Measurements from ENCODE around the gene AFAP1L2. TPM values are rescaled to one million over a fixed set of nuclear protein-coding genes. Genes with fewer than 3 reads are reported as not detected.

Gene AFAP1L2
- total RNA-seq, 2 donors from 2014 or later: 1.5 to 1.8 TPM

DNA sequence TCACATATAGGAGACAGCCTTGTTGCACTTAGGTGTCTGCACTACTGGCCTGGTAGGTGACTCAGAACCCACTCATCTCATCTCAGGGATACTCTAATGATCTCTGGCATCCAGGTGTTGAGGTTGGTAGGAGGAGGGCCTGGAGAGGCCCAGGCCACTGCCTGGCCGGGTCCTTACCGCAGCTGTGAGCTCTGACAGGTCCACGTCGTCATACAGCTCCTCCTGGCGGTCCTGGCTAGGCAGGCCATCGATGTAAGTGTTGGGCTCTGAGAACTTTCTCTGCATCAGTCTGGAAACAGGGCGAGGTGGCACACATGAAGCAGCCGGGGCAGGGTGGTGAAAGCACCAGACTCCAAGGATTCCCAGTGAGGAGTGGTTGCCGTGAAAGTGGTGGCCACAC lies 103.1 kb downstream of the AFAP1L2 start:
- peaks cover under 1 to 2% of the 10 kb centered on the region in 2 donors for H3K9me3 Mint-ChIP-seq
- H3K36me3 Mint-ChIP-seq (ENCODE audit: insufficient read depth in 2 of 2): peaks cover under 1 to 3% of the 10 kb centered on the region in 2 donors
- H3K4me3 Mint-ChIP-seq: no peak overlapping the region
- DNase-seq (no peak), ATAC-seq (replicated peaks in 1 of 2) (no peak)
- H3K27ac Mint-ChIP-seq: no peak overlapping the region
- no peaks in the 10 kb centered on the region for H3K27me3 Mint-ChIP-seq (ENCODE audit: low read depth)
- H3K4me1 Mint-ChIP-seq (ENCODE audit: low read depth): peaks cover 12% of the 10 kb centered on the region

- DNase-seq (no peak), ATAC-seq (replicated peaks in 1 of 2) (no peak)
- peaks cover 6 to 11% of the 10 kb centered on the region in 2 donors for H3K36me3 Mint-ChIP-seq (ENCODE audit: insufficient read depth in 2 of 2)
- H3K4me1 Mint-ChIP-seq (ENCODE audit: low read depth): peaks cover 12% of the 10 kb centered on the region
- no peak overlapping the region for H3K27ac Mint-ChIP-seq
- no peak overlapping the region for H3K4me3 Mint-ChIP-seq
- no peaks in the 10 kb centered on the region for H3K27me3 Mint-ChIP-seq (ENCODE audit: low read depth)
- peaks cover 6 to 9% of the 10 kb centered on the region in 2 donors for H3K9me3 Mint-ChIP-seq
Observed at GRCh38 chr10:114300036-114300645, 104.2 kb downstream of the AFAP1L2 start.

DNA sequence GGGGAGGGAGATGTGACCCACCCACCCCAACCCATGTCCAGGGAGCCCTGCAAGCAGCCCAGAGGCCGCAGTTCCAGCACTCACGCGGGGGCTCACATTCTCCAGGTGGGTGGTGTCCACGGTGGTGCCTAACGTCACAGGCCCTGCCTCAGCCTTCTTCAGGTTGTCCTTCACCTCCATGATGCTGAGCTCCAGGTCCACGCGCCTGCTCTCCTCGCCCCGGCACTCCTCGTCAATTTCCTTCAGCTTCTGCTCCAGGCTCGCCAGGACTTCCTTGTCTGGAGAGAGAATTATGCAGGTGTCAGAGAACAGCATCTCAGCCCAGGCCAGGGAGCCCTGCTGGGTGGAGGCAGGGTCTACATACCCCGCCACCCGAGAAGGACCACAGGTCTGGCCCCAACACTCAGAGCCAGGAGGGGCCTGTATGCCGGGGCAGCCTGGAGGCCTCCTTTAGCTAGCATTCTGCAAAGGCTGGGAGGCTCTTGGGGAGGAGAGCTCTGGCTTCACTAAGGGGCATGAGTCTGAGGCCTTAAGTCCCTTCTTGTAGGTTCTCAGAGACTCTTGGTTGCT lies 107.1 kb downstream of the AFAP1L2 start:
- DNase-seq (no peak), ATAC-seq (replicated peaks in 1 of 2) (no peak)
- Mint-ChIP-seq H3K4me1 (ENCODE audit: low read depth) (no peaks in the 10 kb centered on the region), H3K4me3 (no peak overlapping the region), H3K27me3 (ENCODE audit: low read depth) (no peaks in the 10 kb centered on the region), H3K36me3 (ENCODE audit: insufficient read depth in 2 of 2) (peaks cover 8 to 14% of the 10 kb centered on the region in 2 donors), H3K27ac (no peak overlapping the region), H3K9me3 (peaks cover 6 to 9% of the 10 kb centered on the region in 2 donors)

DNA sequence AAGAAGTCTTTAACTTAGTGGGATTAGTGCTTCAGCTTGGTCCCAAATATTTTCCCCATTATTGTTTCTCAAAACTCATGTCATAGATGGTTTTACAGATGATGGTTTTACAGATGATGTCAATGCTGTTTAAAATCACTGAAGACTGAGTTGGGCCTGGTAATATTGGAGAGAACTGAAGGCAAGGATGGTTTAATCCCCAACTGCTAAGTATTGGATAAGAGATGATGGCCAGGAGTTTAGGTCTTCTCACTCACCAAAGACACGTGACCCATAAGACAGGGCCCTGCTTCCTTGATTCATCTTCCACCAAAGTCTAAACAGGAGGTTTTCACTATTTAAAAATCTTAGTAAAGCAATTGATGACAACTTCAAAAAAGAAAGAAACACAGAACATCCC lies 108.9 kb downstream of the AFAP1L2 start:
- Mint-ChIP-seq H3K27ac (no peak overlapping the region), H3K36me3 (ENCODE audit: insufficient read depth in 2 of 2) (peaks cover 8 to 14% of the 10 kb centered on the region in 2 donors), H3K4me3 (no peak overlapping the region), H3K4me1 (ENCODE audit: low read depth) (no peaks in the 10 kb centered on the region), H3K9me3 (peaks cover 6 to 9% of the 10 kb centered on the region in 2 donors), H3K27me3 (ENCODE audit: low read depth) (no peaks in the 10 kb centered on the region)
- no peak for ATAC-seq (replicated peaks in 1 of 2)
- no peak for DNase-seq

- Mint-ChIP-seq H3K36me3 (ENCODE audit: insufficient read depth in 2 of 2) (peaks cover 8 to 14% of the 10 kb centered on the region in 2 donors), H3K27me3 (ENCODE audit: low read depth) (no peaks in the 10 kb centered on the region), H3K4me3 (no peak overlapping the region), H3K27ac (no peak overlapping the region), H3K9me3 (peaks cover 6 to 9% of the 10 kb centered on the region in 2 donors), H3K4me1 (ENCODE audit: low read depth) (no peaks in the 10 kb centered on the region)
- DNase-seq (no peak), ATAC-seq (replicated peaks in 1 of 2) (no peak)
Observed at GRCh38 chr10:114294549-114294948, 109.8 kb downstream of the AFAP1L2 start.

DNA sequence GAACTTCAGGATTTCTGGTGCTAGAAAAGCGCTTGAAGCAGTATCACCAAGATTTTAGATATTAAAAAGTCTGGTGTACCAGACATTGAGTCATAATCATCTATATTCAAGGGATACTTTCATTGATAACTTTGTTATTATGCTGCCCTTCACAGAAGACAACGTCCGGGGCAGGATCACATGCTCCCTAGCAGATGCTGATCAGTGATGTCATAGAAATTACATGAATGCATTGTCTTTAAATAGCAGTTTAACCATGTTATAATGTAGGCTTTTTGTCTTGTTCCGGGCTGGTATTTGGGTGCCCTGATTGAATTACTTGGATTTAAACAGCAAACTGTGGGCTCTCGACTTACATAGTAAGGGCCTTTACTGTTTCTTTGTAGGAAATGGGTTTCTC lies 111.2 kb downstream of the AFAP1L2 start:
- Mint-ChIP-seq H3K27me3 (ENCODE audit: low read depth) (no peaks in the 10 kb centered on the region), H3K9me3 (peaks cover 6 to 9% of the 10 kb centered on the region in 2 donors), H3K4me3 (no peak overlapping the region), H3K36me3 (ENCODE audit: insufficient read depth in 2 of 2) (peaks cover 8 to 14% of the 10 kb centered on the region in 2 donors), H3K27ac (no peak overlapping the region), H3K4me1 (ENCODE audit: low read depth) (no peaks in the 10 kb centered on the region)
- ATAC-seq (replicated peaks in 1 of 2) (no peak), DNase-seq (no peak)

GRCh38 chr10:114291516-114291915 lies 112.8 kb downstream of the AFAP1L2 start:
- ATAC-seq (replicated peaks in 1 of 2) (no peak), DNase-seq (no peak)
- peaks cover 6 to 8% of the 10 kb centered on the region in 2 donors for H3K9me3 Mint-ChIP-seq
- H3K36me3 Mint-ChIP-seq (ENCODE audit: insufficient read depth in 2 of 2): peaks cover 8 to 14% of the 10 kb centered on the region in 2 donors
- H3K4me1 Mint-ChIP-seq (ENCODE audit: low read depth): no peaks in the 10 kb centered on the region
- no peak overlapping the region for H3K27ac Mint-ChIP-seq
- no peaks in the 10 kb centered on the region for H3K27me3 Mint-ChIP-seq (ENCODE audit: low read depth)
- no peak overlapping the region for H3K4me3 Mint-ChIP-seq

GRCh38 chr10:114291076-114291475 lies 113.2 kb downstream of the AFAP1L2 start:
- Mint-ChIP-seq H3K27me3 (ENCODE audit: low read depth) (no peaks in the 10 kb centered on the region), H3K36me3 (ENCODE audit: insufficient read depth in 2 of 2) (peaks cover 6 to 11% of the 10 kb centered on the region in 2 donors), H3K9me3 (peaks cover 4 to 6% of the 10 kb centered on the region in 2 donors), H3K4me1 (ENCODE audit: low read depth) (no peaks in the 10 kb centered on the region), H3K4me3 (no peak overlapping the region), H3K27ac (no peak overlapping the region)
- ATAC-seq (replicated peaks in 1 of 2): no peak
- DNase-seq: no peak

DNA sequence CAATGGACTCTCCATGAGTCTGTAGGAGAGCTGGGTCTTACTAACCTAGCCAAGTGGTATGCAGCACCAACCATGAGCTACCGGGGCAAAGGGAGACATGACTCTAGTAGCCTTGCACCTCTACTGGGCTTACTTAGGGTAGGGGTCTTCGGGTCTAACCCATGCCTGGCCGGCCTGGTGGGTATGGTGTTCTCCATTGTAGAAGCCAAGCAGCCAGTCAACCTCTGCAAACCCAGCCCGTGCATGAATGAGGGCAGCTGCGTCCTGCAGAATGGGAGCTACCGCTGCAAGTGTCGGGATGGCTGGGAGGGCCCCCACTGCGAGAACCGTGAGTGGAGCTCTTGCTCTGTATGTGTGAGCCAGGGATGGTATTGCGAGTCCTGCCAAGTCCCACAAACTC lies 114.3 kb downstream of the AFAP1L2 start:
- Mint-ChIP-seq H3K4me1 (ENCODE audit: low read depth) (no peaks in the 10 kb centered on the region), H3K4me3 (no peak overlapping the region), H3K36me3 (ENCODE audit: insufficient read depth in 2 of 2) (peaks cover 2% of the 10 kb centered on the region in 2 donors), H3K27me3 (ENCODE audit: low read depth) (no peaks in the 10 kb centered on the region), H3K27ac (no peak overlapping the region), H3K9me3 (no peaks in the 10 kb centered on the region)
- ATAC-seq (replicated peaks in 1 of 2) (no peak), DNase-seq (no peak)

DNA sequence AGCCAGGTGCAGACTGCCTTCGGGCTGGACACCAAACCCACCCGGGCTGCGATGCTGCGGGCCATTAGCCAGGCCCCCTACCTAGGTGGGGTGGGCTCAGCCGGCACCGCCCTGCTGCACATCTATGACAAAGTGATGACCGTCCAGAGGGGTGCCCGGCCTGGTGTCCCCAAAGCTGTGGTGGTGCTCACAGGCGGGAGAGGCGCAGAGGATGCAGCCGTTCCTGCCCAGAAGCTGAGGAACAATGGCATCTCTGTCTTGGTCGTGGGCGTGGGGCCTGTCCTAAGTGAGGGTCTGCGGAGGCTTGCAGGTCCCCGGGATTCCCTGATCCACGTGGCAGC lies 115.2 kb downstream of the AFAP1L2 start:
- Mint-ChIP-seq H3K27me3 (ENCODE audit: low read depth) (no peaks in the 10 kb centered on the region), H3K27ac (no peak overlapping the region), H3K4me1 (ENCODE audit: low read depth) (no peaks in the 10 kb centered on the region), H3K36me3 (ENCODE audit: insufficient read depth in 2 of 2) (no peaks in the 10 kb centered on the region), H3K4me3 (no peak overlapping the region), H3K9me3 (no peaks in the 10 kb centered on the region)
- no peak for ATAC-seq (replicated peaks in 1 of 2)
- no peak for DNase-seq

GRCh38 chr10:114288424-114289095 lies 115.7 kb downstream of the AFAP1L2 start:
- DNase-seq (no peak), ATAC-seq (replicated peaks in 1 of 2) (no peak)
- Mint-ChIP-seq H3K4me1 (ENCODE audit: low read depth) (no peaks in the 10 kb centered on the region), H3K36me3 (ENCODE audit: insufficient read depth in 2 of 2) (no peaks in the 10 kb centered on the region), H3K4me3 (no peak overlapping the region), H3K27me3 (ENCODE audit: low read depth) (no peaks in the 10 kb centered on the region), H3K27ac (no peak overlapping the region), H3K9me3 (no peaks in the 10 kb centered on the region)

GRCh38 chr10:114286921-114287320 lies 117.4 kb downstream of the AFAP1L2 start:
- no peaks in the 10 kb centered on the region for H3K27me3 Mint-ChIP-seq (ENCODE audit: low read depth)
- ATAC-seq (replicated peaks in 1 of 2): no peak
- DNase-seq: no peak
- no peaks in the 10 kb centered on the region for H3K36me3 Mint-ChIP-seq (ENCODE audit: insufficient read depth in 2 of 2)
- no peak overlapping the region for H3K27ac Mint-ChIP-seq
- H3K9me3 Mint-ChIP-seq: no peaks in the 10 kb centered on the region
- H3K4me3 Mint-ChIP-seq: no peak overlapping the region
- H3K4me1 Mint-ChIP-seq (ENCODE audit: low read depth): no peaks in the 10 kb centered on the region

DNA sequence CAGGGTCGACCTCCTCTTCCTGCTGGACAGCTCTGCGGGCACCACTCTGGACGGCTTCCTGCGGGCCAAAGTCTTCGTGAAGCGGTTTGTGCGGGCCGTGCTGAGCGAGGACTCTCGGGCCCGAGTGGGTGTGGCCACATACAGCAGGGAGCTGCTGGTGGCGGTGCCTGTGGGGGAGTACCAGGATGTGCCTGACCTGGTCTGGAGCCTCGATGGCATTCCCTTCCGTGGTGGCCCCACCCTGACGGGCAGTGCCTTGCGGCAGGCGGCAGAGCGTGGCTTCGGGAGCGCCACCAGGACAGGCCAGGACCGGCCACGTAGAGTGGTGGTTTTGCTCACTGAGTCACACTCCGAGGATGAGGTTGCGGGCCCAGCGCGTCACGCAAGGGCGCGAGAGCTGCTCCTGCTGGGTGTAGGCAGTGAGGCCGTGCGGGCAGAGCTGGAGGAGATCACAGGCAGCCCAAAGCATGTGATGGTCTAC lies 118.3 kb downstream of the AFAP1L2 start:
- H3K27me3 Mint-ChIP-seq (ENCODE audit: low read depth): no peaks in the 10 kb centered on the region
- H3K9me3 Mint-ChIP-seq: no peaks in the 10 kb centered on the region
- ATAC-seq (replicated peaks in 1 of 2) (no peak), DNase-seq (no peak)
- H3K4me3 Mint-ChIP-seq: no peak overlapping the region
- no peak overlapping the region for H3K27ac Mint-ChIP-seq
- no peaks in the 10 kb centered on the region for H3K4me1 Mint-ChIP-seq (ENCODE audit: low read depth)
- no peaks in the 10 kb centered on the region for H3K36me3 Mint-ChIP-seq (ENCODE audit: insufficient read depth in 2 of 2)

All from activated T-cell treated with anti-CD3 and anti-CD28 coated beads, Interleukin-2, amount 50 U/mL, for 72 hours (primary cell).